CD8-positive, alpha-beta memory T cell (primary cell): ENCODE measurements around the gene MICAL3. TPM values are rescaled to one million over a fixed set of nuclear protein-coding genes. Genes with fewer than 3 reads are reported as not detected.

ENCODE experiments used
- CTCF ChIA-PET: fragments of 350-600 bp; sonication (Branson Sonifier 250); formaldehyde crosslinking; loops from one replicate; lab custom pipeline; 2021; ENCODE audit warnings: antibody characterized with exemption; lab: Charles Lee
- POLR2A ChIA-PET: fragments of 350-600 bp; sonication (Branson Sonifier 250); formaldehyde crosslinking; loops from one replicate; lab custom pipeline; 2021; ENCODE audit warnings: antibody characterized with exemption; lab: Charles Lee
- DNase-seq, 5 donors: peaks; one replicate each; pipeline versions ENCODE4 v3.0.0 to v3.0.0-alpha.2; 2020 to 2022; ENCODE audit warnings: mixed read lengths in 1 of 5
- H3K27ac ChIP-seq: one replicate; pipeline ENCODE4 v1.7.0; 2013; ENCODE audit warnings: low read depth, mild to moderate bottlenecking, low read length, moderate library complexity
- H3K27me3 ChIP-seq: 2 replicates; pipeline ENCODE4 v1.7.0; 2013; ENCODE audit warnings: low read length, mild to moderate bottlenecking; ENCODE audit not compliant: insufficient read depth, poor library complexity, severe bottlenecking
- H3K36me3 ChIP-seq: 2 replicates; pipeline ENCODE4 v1.7.0; 2013; ENCODE audit warnings: mild to moderate bottlenecking, low read length, moderate library complexity; ENCODE audit not compliant: insufficient read depth
- H3K4me1 ChIP-seq: 2 replicates; pipeline ENCODE4 v1.7.0; 2013; ENCODE audit warnings: mild to moderate bottlenecking, low read length, moderate library complexity; ENCODE audit not compliant: insufficient read depth
- H3K4me3 ChIP-seq: 2 replicates; pipeline ENCODE4 v1.7.0; 2013; ENCODE audit warnings: mild to moderate bottlenecking, low read length
- H3K9me3 ChIP-seq: 2 replicates; pipeline ENCODE4 v1.7.0; 2013; ENCODE audit warnings: mild to moderate bottlenecking, low read length
- H3K27ac Mint-ChIP-seq, 8 donors: one replicate each; pipeline ENCODE4 v1.8.0; 2020 to 2021; ENCODE audit warnings: mixed read lengths in 8 of 8, mild to moderate bottlenecking in 6 of 8, inconsistent platforms in 3 of 8, moderate library complexity in 3 of 8
- H3K27me3 Mint-ChIP-seq, 2 donors: one replicate each; pipeline ENCODE4 v1.8.0; 2020 to 2021; ENCODE audit warnings: mixed read lengths in 2 of 2, mild to moderate bottlenecking in 1 of 2, moderate library complexity in 1 of 2
- H3K36me3 Mint-ChIP-seq, 3 donors: one replicate each; pipeline ENCODE4 v1.8.0; 2020 to 2021; ENCODE audit warnings: mixed read lengths in 3 of 3, inconsistent platforms in 1 of 3, mild to moderate bottlenecking in 1 of 3
- H3K4me1 Mint-ChIP-seq, 3 donors: one replicate each; pipeline ENCODE4 v1.8.0; 2020 to 2021; ENCODE audit warnings: mixed read lengths in 3 of 3, inconsistent platforms in 1 of 3, mild to moderate bottlenecking in 1 of 3
- H3K4me3 Mint-ChIP-seq, 7 donors: one replicate each; pipeline ENCODE4 v1.8.0; 2020 to 2021; ENCODE audit warnings: mixed read lengths in 7 of 7, mild to moderate bottlenecking in 6 of 7, moderate library complexity in 4 of 7, inconsistent platforms in 2 of 7
- H3K9me3 Mint-ChIP-seq, 5 donors: one replicate each; pipeline ENCODE4 v1.8.0; 2020 to 2022; ENCODE audit warnings: mixed read lengths in 5 of 5, mild to moderate bottlenecking in 3 of 5, moderate library complexity in 2 of 5, inconsistent platforms in 1 of 5
- polyA plus RNA-seq: library from polyadenylated mRNA; unstranded; fragments of 300-500 nt; fragmentation: Illumina TruSeq; gene quantifications from one replicate; pipeline ENCODE4 v1.2.3, GENCODE V29; 2021
- total RNA-seq, 2 experiments: library from RNA; stranded (reverse); gene quantifications; one replicate each; pipeline ENCODE4 v1.2.3, GENCODE V29; 2021

Gene MICAL3
- total and polyA plus RNA-seq, 3 experiments from 2014 or later, result 1.7 to 51.9 (median 51.7) TPM

DNA sequence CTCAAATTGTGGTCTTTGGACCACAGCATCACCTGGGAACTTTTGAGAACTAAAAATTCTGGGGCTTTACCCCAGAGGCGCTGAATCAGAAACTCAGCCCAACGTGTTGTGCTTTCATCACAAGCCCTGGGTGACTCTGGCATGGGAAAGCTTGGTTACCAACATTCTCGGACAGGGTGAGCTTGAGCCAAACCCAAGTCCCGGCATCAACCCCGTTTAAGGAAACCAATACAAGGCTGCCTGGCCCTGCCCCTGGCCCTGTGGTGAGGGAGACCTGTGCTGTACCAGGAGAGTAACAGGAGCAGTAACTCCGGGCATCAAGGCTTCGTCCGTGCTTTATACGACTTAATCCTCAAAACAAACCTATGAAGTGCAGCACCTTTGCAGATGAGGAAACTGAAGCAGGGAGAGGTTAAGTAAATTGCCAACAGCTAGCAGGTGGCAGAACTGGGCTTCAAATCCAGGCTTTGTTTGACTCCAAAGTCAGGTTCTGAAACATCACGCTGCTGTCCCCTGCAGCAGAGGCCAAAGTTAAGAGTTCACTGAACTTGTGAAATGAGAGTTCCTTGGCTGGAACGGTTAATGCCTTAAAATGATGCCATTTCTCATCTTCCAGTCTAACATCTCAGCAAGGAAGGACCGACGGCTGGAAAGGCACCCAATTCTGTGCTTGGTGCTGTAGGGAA, 186.0 kb downstream of the MICAL3 start:
- no peaks in the 10 kb centered on the region for H3K9me3 Mint-ChIP-seq
- Histone ChIP-seq H3K9me3 (no peaks in the 10 kb centered on the region), H3K27me3 (no peaks in the 10 kb centered on the region), H3K4me1 (peaks cover 9% of the 10 kb centered on the region), H3K27ac (no peak overlapping the region), H3K36me3 (no peaks in the 10 kb centered on the region), H3K4me3 (no peak overlapping the region)
- DNase-seq, result no peak
- H3K4me3 Mint-ChIP-seq, result no peak overlapping the region
- CTCF ChIA-PET, result interaction anchor here (1.0 kb wide), 1 partner anchor 26 kb away, joined by 3 read pairs; no protein-coding TSS in a partner anchor
- H3K4me1 Mint-ChIP-seq, result peaks cover 0 to 19% (median 12%) of the 10 kb centered on the region in 3 donors
- H3K27ac Mint-ChIP-seq, result no peak overlapping the region
- POLR2A ChIA-PET, result interaction anchor here (0.6 kb wide), 1 partner anchor 306 kb away, joined by 5 read pairs; no protein-coding TSS in a partner anchor
- H3K36me3 Mint-ChIP-seq, result peaks cover 0 to 44% (median 2%) of the 10 kb centered on the region in 3 donors
- H3K27me3 Mint-ChIP-seq, result no peaks in the 10 kb centered on the region

DNA sequence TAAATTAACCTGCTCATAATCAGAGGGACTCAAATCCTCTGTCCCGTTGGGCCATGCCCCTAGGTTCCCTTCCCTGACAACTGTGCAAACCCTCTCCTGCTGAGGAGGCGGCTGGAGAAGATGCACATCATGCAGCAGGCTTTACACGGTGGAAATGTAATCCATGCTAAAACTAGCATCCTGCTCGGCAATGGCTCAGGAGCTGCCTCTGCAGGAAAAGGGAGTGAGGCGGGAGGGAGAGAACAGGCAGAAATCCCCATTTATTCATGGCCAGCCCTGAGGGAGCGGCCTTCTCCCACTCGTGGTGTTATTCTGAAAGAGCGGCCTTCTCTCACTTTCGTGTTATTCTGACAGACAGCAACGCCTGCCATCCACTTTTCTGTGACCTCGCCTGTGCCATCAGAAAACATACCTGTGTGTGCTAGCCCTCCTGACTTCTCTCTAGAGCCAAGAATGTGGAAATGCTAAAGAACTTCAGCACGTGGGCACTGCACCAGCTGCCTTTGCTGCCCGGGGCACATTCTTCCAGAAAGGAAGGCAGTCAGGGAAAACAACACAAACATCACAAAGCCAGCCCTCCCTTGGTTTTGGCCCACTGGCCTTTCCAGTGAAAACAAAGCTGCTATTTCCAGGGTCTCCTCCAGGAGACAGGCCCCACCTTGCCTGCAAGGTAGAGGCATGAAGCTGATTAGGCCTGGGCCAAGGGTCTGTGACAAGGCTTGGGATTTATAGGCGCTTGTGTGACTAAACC, 187.2 kb downstream of the MICAL3 start:
- no peaks in the 10 kb centered on the region for H3K27me3 ChIP-seq
- no peaks in the 10 kb centered on the region for H3K36me3 ChIP-seq
- no peak for DNase-seq
- H3K4me3 ChIP-seq, result no peak overlapping the region
- no peak overlapping the region for H3K27ac ChIP-seq
- H3K27ac Mint-ChIP-seq, result no peak overlapping the region
- H3K27me3 Mint-ChIP-seq, result no peaks in the 10 kb centered on the region
- peaks cover 0 to 39% (median 2%) of the 10 kb centered on the region in 3 donors for H3K36me3 Mint-ChIP-seq
- H3K4me1 Mint-ChIP-seq, result peaks cover 0 to 10% (median 4%) of the 10 kb centered on the region in 3 donors
- no peaks in the 10 kb centered on the region for H3K9me3 Mint-ChIP-seq
- H3K4me1 ChIP-seq, result peaks cover 7% of the 10 kb centered on the region
- no peak overlapping the region for H3K4me3 Mint-ChIP-seq
- CTCF ChIA-PET, result no interaction called here
- POLR2A ChIA-PET, result no interaction called here
- no peaks in the 10 kb centered on the region for H3K9me3 ChIP-seq

DNA sequence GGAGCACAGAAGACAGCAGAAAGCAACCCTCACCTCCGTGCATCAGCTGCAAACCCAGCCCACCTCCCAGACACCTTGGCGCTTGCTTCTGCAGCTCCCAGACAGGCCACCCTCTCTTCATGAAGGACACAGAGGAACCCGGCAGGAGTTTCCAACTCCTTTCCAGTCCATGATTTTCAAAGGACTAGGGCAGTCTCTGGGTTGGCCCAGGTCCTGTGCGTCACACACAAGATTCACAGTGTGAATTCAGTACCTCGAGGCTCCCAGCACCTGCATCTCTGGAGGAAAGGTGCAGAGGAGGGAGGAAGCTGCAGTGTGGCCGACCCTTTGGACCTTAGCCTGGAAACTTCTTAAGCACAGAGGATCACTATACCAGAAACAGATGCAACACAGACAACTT, 189.1 kb downstream of the MICAL3 start:
- H3K27me3 Mint-ChIP-seq, result no peaks in the 10 kb centered on the region
- ChIA-PET POLR2A (no interaction called here), CTCF (no interaction called here)
- Histone ChIP-seq H3K4me3 (no peak overlapping the region), H3K4me1 (no peaks in the 10 kb centered on the region), H3K27ac (no peak overlapping the region), H3K9me3 (no peaks in the 10 kb centered on the region), H3K36me3 (no peaks in the 10 kb centered on the region), H3K27me3 (no peaks in the 10 kb centered on the region)
- no peak for DNase-seq
- H3K4me1 Mint-ChIP-seq, result peaks cover 0 to 1% (median under 1%) of the 10 kb centered on the region in 3 donors
- H3K27ac Mint-ChIP-seq, result peak overlapping the region in 1 of 8 donors; percentile 70
- H3K4me3 Mint-ChIP-seq, result no peak overlapping the region
- H3K9me3 Mint-ChIP-seq, result no peaks in the 10 kb centered on the region
- H3K36me3 Mint-ChIP-seq, result peaks cover 0 to 34% (median 2%) of the 10 kb centered on the region in 3 donors

DNA sequence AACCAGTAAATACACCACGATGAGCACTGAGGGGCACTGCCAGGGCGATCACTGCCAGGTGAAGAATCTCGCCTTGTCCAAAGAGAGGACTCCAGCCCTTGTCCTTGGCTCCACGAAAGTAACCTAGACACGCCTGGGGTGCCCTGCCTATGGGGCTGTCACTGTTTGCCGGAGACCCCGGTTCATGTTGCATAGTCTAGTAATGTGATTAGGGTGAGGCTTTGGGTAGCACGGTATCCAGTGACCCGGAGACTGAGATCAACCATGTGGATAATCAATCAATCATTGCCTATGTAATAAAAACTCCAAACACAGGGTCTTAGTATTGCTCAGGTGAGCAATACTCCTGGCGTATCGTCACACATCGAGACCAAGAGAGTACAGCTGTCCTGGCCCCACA, 190.9 kb downstream of the MICAL3 start:
- no peak for DNase-seq
- Mint-ChIP-seq H3K36me3 (peaks cover 0 to 36% (median 2%) of the 10 kb centered on the region in 3 donors), H3K27ac (peak overlapping the region in 2 of 8 donors; percentile 54 to 58), H3K4me3 (no peak overlapping the region), H3K9me3 (no peaks in the 10 kb centered on the region), H3K27me3 (no peaks in the 10 kb centered on the region), H3K4me1 (peaks cover 0 to 9% (median 7%) of the 10 kb centered on the region in 3 donors)
- no peaks in the 10 kb centered on the region for H3K36me3 ChIP-seq
- no peak overlapping the region for H3K4me3 ChIP-seq
- H3K27me3 ChIP-seq, result no peaks in the 10 kb centered on the region
- ChIA-PET CTCF (interaction anchor here (1.0 kb wide), 1 partner anchor 12 kb away, joined by 3 read pairs; no protein-coding TSS in a partner anchor), POLR2A (no interaction called here)
- no peak overlapping the region for H3K27ac ChIP-seq
- peaks cover 6% of the 10 kb centered on the region for H3K4me1 ChIP-seq
- H3K9me3 ChIP-seq, result no peaks in the 10 kb centered on the region

DNA sequence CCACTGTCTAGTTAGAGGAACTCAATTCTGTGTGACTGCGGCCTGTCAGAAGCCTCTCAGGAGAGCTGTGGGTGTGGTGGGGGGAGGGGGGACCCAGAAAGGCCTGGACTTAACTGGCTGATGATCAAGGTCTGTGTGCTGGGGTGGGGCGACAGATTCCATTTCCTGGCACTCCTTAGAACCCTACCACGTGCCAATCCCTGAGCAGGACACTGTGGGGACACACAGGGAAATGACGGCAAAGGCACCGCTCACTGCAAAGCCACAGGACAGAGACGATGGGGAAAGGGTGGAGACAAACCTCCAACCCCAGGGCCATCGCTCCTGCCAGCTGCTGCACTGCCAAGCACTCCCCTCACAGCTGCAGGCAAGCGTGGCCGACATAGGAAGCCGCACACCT, 191.7 kb downstream of the MICAL3 start:
- Mint-ChIP-seq H3K4me1 (peaks cover 0 to 9% (median 7%) of the 10 kb centered on the region in 3 donors), H3K36me3 (peaks cover 0 to 38% (median 2%) of the 10 kb centered on the region in 3 donors), H3K27ac (peak overlapping the region in 1 of 8 donors; percentile 33), H3K4me3 (no peak overlapping the region), H3K27me3 (no peaks in the 10 kb centered on the region), H3K9me3 (no peaks in the 10 kb centered on the region)
- H3K4me3 ChIP-seq, result no peak overlapping the region
- no peaks in the 10 kb centered on the region for H3K36me3 ChIP-seq
- H3K27me3 ChIP-seq, result no peaks in the 10 kb centered on the region
- H3K9me3 ChIP-seq, result no peaks in the 10 kb centered on the region
- DNase-seq, result no peak
- CTCF ChIA-PET, result interaction anchor here (0.9 to 5.6 kb wide), 2 partner anchors 193 to 242 kb away, joined by 4 to 115 read pairs; partner anchors contain the start of gene PEX26
- peaks cover 6% of the 10 kb centered on the region for H3K4me1 ChIP-seq
- POLR2A ChIA-PET, result no interaction called here
- no peak overlapping the region for H3K27ac ChIP-seq

DNA sequence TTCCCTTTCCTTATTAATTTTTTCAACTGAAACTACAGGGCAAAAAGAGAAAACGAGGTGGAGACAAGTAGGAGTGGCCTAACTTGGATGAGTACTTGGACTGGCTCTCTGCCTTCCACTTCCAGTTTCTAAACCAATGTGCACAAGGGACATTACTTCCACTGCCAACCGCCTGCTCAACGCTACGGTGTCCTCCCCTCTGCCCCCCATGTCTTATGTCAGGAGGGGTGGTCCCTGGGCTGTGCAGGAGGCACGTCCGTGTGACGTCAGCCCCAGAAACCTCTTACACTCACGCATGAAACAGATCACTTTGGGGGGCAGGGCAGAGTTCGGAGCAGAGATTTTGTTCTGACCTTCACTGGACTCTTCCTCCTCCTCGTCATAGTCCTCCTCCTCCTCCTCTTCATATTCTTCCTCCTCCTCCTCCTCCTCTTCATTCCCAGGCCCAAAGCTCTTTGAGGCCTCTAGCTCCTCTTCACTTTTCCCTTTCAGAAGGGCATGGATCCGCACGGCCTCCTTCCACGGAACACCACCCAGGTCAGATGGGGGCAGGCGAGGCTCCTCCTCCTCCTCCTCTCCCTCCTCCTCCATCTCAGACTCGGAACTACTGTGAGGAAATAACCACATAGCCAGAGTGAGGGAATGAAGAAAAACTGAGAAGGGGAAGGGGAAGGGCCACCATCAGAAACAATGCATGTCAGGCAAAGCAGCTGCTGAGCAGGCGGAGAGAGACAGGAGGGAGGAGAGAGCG, 192.7 kb downstream of the MICAL3 start:
- POLR2A ChIA-PET, result no interaction called here
- peak overlapping the region in 1 of 8 donors; percentile 48 for H3K27ac Mint-ChIP-seq
- H3K9me3 Mint-ChIP-seq, result no peaks in the 10 kb centered on the region
- Histone ChIP-seq H3K27ac (no peak overlapping the region), H3K36me3 (no peaks in the 10 kb centered on the region), H3K4me1 (peaks cover 6% of the 10 kb centered on the region), H3K4me3 (no peak overlapping the region), H3K9me3 (no peaks in the 10 kb centered on the region), H3K27me3 (no peaks in the 10 kb centered on the region)
- H3K4me1 Mint-ChIP-seq, result peaks cover 0 to 9% (median 7%) of the 10 kb centered on the region in 3 donors
- peaks cover 0 to 36% (median 4%) of the 10 kb centered on the region in 3 donors for H3K36me3 Mint-ChIP-seq
- no peak overlapping the region for H3K4me3 Mint-ChIP-seq
- CTCF ChIA-PET, result interaction anchor here (0.9 to 5.6 kb wide), 7 partner anchors 19 to 243 kb away, joined by 3 to 115 read pairs (median 5); partner anchors contain the start of gene PEX26
- no peaks in the 10 kb centered on the region for H3K27me3 Mint-ChIP-seq
- no peak for DNase-seq

DNA sequence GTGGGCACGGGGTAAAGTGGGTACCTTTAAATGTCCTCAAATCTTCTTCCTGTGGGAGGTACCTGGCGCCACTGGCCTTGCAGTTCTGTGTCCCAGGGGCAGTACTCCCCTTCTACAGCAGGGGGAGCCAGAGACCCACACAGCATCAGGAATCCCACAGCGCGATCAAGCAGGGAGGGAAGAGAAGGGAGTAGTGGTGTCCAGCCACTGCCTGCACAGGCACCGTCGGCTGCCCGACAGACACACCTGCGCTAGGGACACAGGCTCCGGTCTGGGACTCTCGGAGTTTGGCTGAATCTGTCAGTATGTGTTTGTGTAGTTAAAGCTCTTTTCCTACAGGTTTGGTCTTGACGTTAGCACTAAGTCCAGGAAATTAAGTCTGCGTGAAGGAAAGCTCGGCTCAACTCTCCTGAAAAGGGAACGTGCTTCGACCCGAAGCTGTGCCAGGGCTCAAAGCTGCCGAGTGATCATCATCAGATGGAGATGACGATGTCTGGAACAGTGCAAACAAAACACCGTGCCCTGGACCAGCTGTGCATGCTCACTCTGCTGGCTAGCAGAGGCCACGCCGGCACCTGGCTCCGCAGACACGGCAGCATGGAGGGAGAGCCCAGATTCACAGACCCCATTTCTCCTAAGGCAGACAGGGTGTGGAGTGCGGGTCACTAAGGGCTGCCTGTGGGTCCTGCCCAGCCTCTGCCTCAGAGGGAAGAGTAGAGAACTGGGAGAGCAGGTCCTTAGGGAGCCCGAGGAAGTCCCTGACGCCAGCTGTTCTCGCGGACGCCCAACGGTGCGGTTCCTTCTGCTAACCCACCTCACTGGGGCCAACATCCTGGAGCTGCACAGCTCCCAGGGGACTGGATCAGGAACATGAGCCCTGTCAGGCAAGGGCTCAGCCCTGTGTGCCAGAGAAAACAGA, 194.1 kb downstream of the MICAL3 start:
- H3K27ac Mint-ChIP-seq, result peak overlapping the region in 1 of 8 donors; percentile 72
- ChIA-PET CTCF (interaction anchor here (0.7 to 5.6 kb wide), 18 partner anchors 9 to 320 kb away, joined by 3 to 115 read pairs (median 4); partner anchors contain the start of genes PEX26 and USP18), POLR2A (no interaction called here)
- no peak overlapping the region for H3K27ac ChIP-seq
- no peaks in the 10 kb centered on the region for H3K9me3 ChIP-seq
- H3K4me1 ChIP-seq, result peaks cover 6% of the 10 kb centered on the region
- H3K36me3 Mint-ChIP-seq, result peaks cover 0 to 39% (median 7%) of the 10 kb centered on the region in 3 donors
- H3K4me3 ChIP-seq, result no peak overlapping the region
- no peaks in the 10 kb centered on the region for H3K27me3 Mint-ChIP-seq
- H3K9me3 Mint-ChIP-seq, result no peaks in the 10 kb centered on the region
- no peaks in the 10 kb centered on the region for H3K27me3 ChIP-seq
- H3K36me3 ChIP-seq, result no peaks in the 10 kb centered on the region
- H3K4me3 Mint-ChIP-seq, result no peak overlapping the region
- H3K4me1 Mint-ChIP-seq, result peaks cover 0 to 9% (median 7%) of the 10 kb centered on the region in 3 donors
- DNase-seq, result peak; percentile 65 to 83 (median 73)
